Neural progenitor cell (in vitro differentiated cells): ENCODE data around the gene TRIO. TPM values are rescaled to one million over a fixed set of nuclear protein-coding genes. Genes with fewer than 3 reads are reported as not detected.

Source experiments
- DNase-seq: peaks from one replicate; pipeline ENCODE4 v3.0.0-alpha.2; 2016; ENCODE audit warnings: low spot score
- H2AFZ ChIP-seq: fragments of 200-600 bp; sonication (generic); replicated peaks from 2 replicates; pipeline ENCODE4 v1.6.1; 2016; ENCODE audit warnings: antibody characterized with exemption
- H3F3A ChIP-seq: fragments of 200-600 bp; sonication (generic); 2 replicates; pipeline ENCODE4 v1.6.1; 2016; ENCODE audit warnings: antibody characterized with exemption, low read depth
- H3K27ac ChIP-seq: fragments of 200-600 bp; sonication (generic); 2 replicates; pipeline ENCODE4 v1.5.1; 2016; ENCODE audit warnings: mild to moderate bottlenecking
- H3K27me3 ChIP-seq: fragments of 200-600 bp; sonication (generic); 2 replicates; pipeline ENCODE4 v1.6.1; 2016; ENCODE audit warnings: mild to moderate bottlenecking, moderate library complexity
- H3K36me3 ChIP-seq: fragments of 200-600 bp; sonication (generic); 2 replicates; pipeline ENCODE4 v1.5.1; 2016
- H3K4me1 ChIP-seq: fragments of 200-600 bp; sonication (generic); 2 replicates; pipeline ENCODE4 v1.6.1; 2016; ENCODE audit warnings: mixed run types
- H3K4me2 ChIP-seq: fragments of 200-600 bp; sonication (generic); 2 replicates; pipeline ENCODE4 v1.6.1; 2016
- H3K4me3 ChIP-seq: fragments of 200-600 bp; sonication (generic); 2 replicates; pipeline ENCODE4 v1.5.1; 2016
- H3K79me2 ChIP-seq: fragments of 200-600 bp; sonication (generic); 2 replicates; pipeline ENCODE4 v1.6.1; 2016; ENCODE audit warnings: low read depth
- H3K9ac ChIP-seq: fragments of 200-600 bp; sonication (generic); 2 replicates; pipeline ENCODE4 v1.6.1; 2016
- H3K9me3 ChIP-seq: fragments of 200-600 bp; sonication (generic); 2 replicates; pipeline ENCODE4 v1.5.1; 2016; ENCODE audit warnings: low read depth
- H4K20me1 ChIP-seq: fragments of 200-600 bp; sonication (generic); 2 replicates; pipeline ENCODE4 v1.6.1; 2016; ENCODE audit warnings: low read depth
- H3K27ac Mint-ChIP-seq: 3 replicates; pipeline ENCODE4 v1.8.0; 2021; ENCODE audit warnings: mixed read lengths
- H3K27me3 Mint-ChIP-seq: 2 replicates; pipeline ENCODE4 v1.8.0; 2022; ENCODE audit warnings: low read depth, mild to moderate bottlenecking, inconsistent platforms, moderate library complexity, mixed read lengths; ENCODE audit not compliant: insufficient read depth
- H3K36me3 Mint-ChIP-seq: 3 replicates; pipeline ENCODE4 v1.8.0; 2021; ENCODE audit warnings: mixed read lengths
- H3K4me1 Mint-ChIP-seq: 3 replicates; pipeline ENCODE4 v1.8.0; 2021; ENCODE audit warnings: mixed read lengths
- H3K4me3 Mint-ChIP-seq: 3 replicates; pipeline ENCODE4 v1.8.0; 2021; ENCODE audit warnings: mild to moderate bottlenecking, moderate library complexity, mixed read lengths
- H3K9me3 Mint-ChIP-seq: 3 replicates; pipeline ENCODE4 v1.8.0; 2020; ENCODE audit warnings: mixed read lengths
- EZH2 ChIP-seq: fragments of 200-600 bp; sonication (generic); IDR thresholded peaks from 2 replicates; pipeline ENCODE4 v1.6.1; 2017; ENCODE audit warnings: antibody characterized with exemption, mild to moderate bottlenecking, moderate library complexity
- EZH2phosphoT487 ChIP-seq: fragments of 200-600 bp; sonication (generic); IDR thresholded peaks from 2 replicates; pipeline ENCODE4 v1.6.1; 2017; ENCODE audit warnings: antibody characterized with exemption
- total RNA-seq: library from RNA; depleted of rRNA; stranded (reverse); fragments of >200 nt; gene quantifications from 2 replicates; pipeline ENCODE4 v1.2.3, GENCODE V29; 2015; ENCODE audit warnings: low replicate concordance
- TF ChIP-seq, protein P1 (sequence below): fragments of 200-600 bp; sonication (generic); IDR thresholded peaks from 2 replicates; pipeline ENCODE4 v1.5.1; 2017; ENCODE audit warnings: antibody characterized with exemption, mild to moderate bottlenecking

Gene TRIO
- total RNA-seq, 1 donor from 2014 or later: 84.7 TPM

DNA sequence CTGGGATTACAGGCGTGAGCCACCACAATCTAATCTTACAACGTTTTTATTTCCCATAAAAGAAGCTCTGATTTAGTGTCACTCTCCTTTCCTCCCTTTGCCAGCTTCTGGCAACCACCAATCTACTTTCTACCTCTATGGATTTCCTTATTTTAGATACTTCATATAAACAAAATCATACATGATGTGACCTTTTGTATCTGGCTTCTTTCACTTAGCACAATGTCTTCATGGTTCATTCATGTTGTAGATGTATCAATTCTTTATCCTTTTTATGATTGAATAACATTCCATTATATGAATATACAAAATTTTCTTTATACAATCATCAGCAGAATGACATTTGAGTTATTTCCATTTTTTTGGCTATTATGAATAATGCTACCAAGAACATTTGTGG, 9.7 kb upstream of the TRIO start:
- Histone ChIP-seq H3K36me3 (no peaks in the 10 kb centered on the region), H3K27ac (no peak overlapping the region), H3K9me3 (no peaks in the 10 kb centered on the region), H3K27me3 (no peaks in the 10 kb centered on the region), H3K4me3 (no peak overlapping the region), H3F3A (no peaks in the 10 kb centered on the region), H3K4me1 (no peaks in the 10 kb centered on the region), H3K79me2 (no peaks in the 10 kb centered on the region), H2AFZ (no peak overlapping the region), H3K4me2 (no peak overlapping the region), H4K20me1 (no peaks in the 10 kb centered on the region), H3K9ac (no peak overlapping the region)
- Mint-ChIP-seq H3K27me3 (peaks cover 8% of the 10 kb centered on the region), H3K9me3 (peaks cover 8% of the 10 kb centered on the region), H3K36me3 (no peaks in the 10 kb centered on the region), H3K27ac (no peak overlapping the region), H3K4me3 (no peak overlapping the region), H3K4me1 (no peaks in the 10 kb centered on the region)
- TF ChIP-seq, protein P1, sequence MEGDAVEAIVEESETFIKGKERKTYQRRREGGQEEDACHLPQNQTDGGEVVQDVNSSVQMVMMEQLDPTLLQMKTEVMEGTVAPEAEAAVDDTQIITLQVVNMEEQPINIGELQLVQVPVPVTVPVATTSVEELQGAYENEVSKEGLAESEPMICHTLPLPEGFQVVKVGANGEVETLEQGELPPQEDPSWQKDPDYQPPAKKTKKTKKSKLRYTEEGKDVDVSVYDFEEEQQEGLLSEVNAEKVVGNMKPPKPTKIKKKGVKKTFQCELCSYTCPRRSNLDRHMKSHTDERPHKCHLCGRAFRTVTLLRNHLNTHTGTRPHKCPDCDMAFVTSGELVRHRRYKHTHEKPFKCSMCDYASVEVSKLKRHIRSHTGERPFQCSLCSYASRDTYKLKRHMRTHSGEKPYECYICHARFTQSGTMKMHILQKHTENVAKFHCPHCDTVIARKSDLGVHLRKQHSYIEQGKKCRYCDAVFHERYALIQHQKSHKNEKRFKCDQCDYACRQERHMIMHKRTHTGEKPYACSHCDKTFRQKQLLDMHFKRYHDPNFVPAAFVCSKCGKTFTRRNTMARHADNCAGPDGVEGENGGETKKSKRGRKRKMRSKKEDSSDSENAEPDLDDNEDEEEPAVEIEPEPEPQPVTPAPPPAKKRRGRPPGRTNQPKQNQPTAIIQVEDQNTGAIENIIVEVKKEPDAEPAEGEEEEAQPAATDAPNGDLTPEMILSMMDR: no peak
- DNase-seq: no peak

DNA sequence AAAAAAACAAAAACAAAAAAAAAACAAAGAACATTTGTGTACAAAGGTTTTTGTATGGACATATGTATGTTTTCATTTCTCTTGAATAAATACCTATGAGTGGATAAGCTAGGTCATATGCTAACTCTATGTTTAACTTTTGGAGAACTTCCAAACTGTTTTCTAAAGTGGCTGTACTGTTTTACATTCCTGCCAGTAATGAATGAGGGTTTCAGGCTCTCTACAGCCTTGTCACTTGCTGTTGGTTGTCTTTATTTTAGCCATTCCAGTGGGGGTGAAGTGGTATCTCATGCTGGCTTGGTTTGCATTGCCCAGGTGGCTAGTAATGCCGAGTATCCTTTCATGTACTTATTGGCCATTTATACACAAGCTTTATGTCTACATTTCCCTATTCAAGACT, 9.1 kb upstream of the TRIO start:
- H3K27me3 ChIP-seq: no peaks in the 10 kb centered on the region
- H3K9ac ChIP-seq: no peak overlapping the region
- H3K4me3 ChIP-seq: no peak overlapping the region
- Mint-ChIP-seq H3K27ac (peak overlapping the region; percentile 46), H3K27me3 (peaks cover 8% of the 10 kb centered on the region), H3K36me3 (no peaks in the 10 kb centered on the region), H3K9me3 (peaks cover 8% of the 10 kb centered on the region), H3K4me1 (peaks cover 1% of the 10 kb centered on the region), H3K4me3 (no peak overlapping the region)
- no peaks in the 10 kb centered on the region for H3F3A ChIP-seq
- H2AFZ ChIP-seq: no peak overlapping the region
- H3K79me2 ChIP-seq: no peaks in the 10 kb centered on the region
- no peak for TF ChIP-seq EZH2
- TF ChIP-seq EZH2phosphoT487: no peak
- TF ChIP-seq, protein P1: no peak
- H4K20me1 ChIP-seq: no peaks in the 10 kb centered on the region
- H3K4me2 ChIP-seq: no peak overlapping the region
- H3K4me1 ChIP-seq: no peaks in the 10 kb centered on the region
- no peaks in the 10 kb centered on the region for H3K9me3 ChIP-seq
- H3K36me3 ChIP-seq: no peaks in the 10 kb centered on the region
- no peak for DNase-seq
- no peak overlapping the region for H3K27ac ChIP-seq

DNA sequence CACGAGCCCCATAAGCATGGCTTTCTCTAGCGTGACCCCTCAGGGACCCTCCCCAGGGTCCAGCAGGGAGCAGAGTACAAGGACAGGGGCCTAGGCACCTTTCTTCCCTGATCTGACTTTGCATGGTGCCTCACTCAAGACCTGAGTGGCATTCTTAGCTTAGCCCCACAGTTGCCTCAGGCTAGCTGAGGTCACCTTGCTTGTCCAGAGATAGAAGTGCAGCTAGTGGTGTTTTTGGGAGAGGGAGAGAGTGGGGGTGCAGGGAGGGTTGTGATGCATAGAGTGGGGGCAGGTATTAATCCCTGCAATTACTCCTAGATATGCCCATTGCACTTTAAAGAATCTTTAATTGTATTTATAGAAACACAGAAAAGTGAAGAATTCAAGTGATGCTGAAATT, 8.4 kb upstream of the TRIO start:
- no peak for DNase-seq
- H3K4me3 Mint-ChIP-seq: no peak overlapping the region

More for the DNA sequence above, 8.4 kb upstream of the TRIO start:
- H3K27ac Mint-ChIP-seq: no peak overlapping the region
- H3K36me3 ChIP-seq: no peaks in the 10 kb centered on the region
- peaks cover 6% of the 10 kb centered on the region for H3K4me1 Mint-ChIP-seq
- H3K79me2 ChIP-seq: no peaks in the 10 kb centered on the region
- H3K4me1 ChIP-seq: no peaks in the 10 kb centered on the region
- H3K4me3 ChIP-seq: no peak overlapping the region
- H3K9me3 Mint-ChIP-seq: peaks cover 8% of the 10 kb centered on the region
- TF ChIP-seq, protein P1: no peak
- no peak for TF ChIP-seq EZH2phosphoT487
- TF ChIP-seq EZH2: no peak
- H4K20me1 ChIP-seq: no peaks in the 10 kb centered on the region
- H3K27me3 ChIP-seq: no peaks in the 10 kb centered on the region
- peaks cover 8% of the 10 kb centered on the region for H3K27me3 Mint-ChIP-seq
- H3F3A ChIP-seq: no peaks in the 10 kb centered on the region
- no peak overlapping the region for H3K9ac ChIP-seq
- no peak overlapping the region for H3K27ac ChIP-seq
- no peaks in the 10 kb centered on the region for H3K36me3 Mint-ChIP-seq
- no peaks in the 10 kb centered on the region for H3K9me3 ChIP-seq
- no peak overlapping the region for H3K4me2 ChIP-seq
- H2AFZ ChIP-seq: no peak overlapping the region
